Measurements from ENCODE around the gene ADAM23.

The ADAM23 gene

GRCh38 chr2:206464597-206464996 is 21.3 kb downstream of the ADAM23 start:
- no peak for TF ChIP-seq CTCF (conservative IDR thresholded peaks at IDR 0.05)
- H3K27ac ChIP-seq = no peak overlapping the region

DNA sequence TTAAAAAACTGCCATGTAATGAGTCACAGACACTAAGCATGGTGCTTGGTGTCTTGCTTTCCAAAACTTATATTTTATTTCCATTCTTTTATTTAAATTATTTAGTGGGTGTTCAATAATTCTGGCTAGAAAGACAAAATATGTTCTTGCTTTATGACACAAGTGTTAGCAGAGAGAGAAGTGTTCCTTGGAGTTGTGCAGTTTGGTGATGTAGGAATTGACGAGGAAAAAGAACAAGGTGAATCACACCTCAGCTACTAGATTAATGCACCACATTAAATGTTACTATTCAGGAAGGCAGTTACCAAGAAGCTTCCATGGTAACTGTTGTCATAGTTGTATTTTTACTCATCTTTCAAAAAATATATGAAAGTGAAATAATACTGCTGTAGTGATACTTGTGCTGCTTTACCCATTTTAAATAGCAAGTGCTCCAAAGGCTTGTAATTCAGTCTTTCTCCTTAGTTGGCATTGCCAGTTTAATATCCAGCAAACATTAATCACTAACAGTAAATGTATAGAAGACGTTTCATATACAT is 28.3 kb downstream of the ADAM23 start:
- no peak overlapping the region for H3K27ac ChIP-seq
- no peak for TF ChIP-seq CTCF (conservative IDR thresholded peaks at IDR 0.05)

DNA sequence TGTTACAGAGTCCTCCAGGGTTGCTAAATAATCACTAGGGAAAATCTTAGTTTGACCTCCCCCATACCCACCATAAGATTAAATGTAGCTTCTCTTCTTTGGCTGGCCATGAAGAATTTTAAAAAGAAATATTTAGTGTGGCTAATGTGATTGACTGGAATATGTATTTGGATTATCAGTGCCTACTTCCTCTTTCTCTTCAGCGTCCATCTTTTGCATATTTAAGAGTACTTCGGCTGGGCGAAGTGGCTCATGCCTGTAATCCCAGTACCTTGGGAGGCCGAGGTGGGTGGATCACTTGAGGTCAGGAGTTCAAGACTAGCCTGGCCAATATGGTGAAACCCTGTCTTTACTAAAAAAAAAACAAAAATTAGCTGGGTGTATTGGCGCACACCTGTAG is 28.8 kb downstream of the ADAM23 start:
- TF ChIP-seq CTCF (conservative IDR thresholded peaks at IDR 0.05) = no peak
- no peak overlapping the region for H3K27ac ChIP-seq

- H3K27ac ChIP-seq = no peak overlapping the region
- no peak for TF ChIP-seq CTCF (conservative IDR thresholded peaks at IDR 0.05)
Observed at GRCh38 chr2:206474099-206474498, 30.8 kb downstream of the ADAM23 start.

DNA sequence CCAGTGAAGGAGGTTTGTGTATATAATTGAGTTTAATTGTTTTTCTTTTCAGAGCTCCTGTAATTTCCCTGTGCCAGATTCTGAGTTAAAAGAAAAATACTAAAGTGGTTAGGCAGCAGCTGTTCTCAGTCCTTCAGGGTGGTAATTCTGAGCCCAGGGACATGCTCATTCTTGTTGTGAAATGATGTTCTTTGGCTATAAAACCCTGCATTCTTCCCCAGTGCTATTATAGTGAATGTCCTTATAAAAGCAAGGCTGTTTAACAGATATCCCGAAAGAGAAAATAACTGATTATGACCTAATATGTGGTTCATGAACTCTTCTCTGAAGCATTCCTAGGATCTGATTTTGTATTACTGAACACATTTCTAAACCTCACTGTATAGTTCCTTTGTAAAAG is 34.0 kb downstream of the ADAM23 start:
- TF ChIP-seq CTCF (conservative IDR thresholded peaks at IDR 0.05) = no peak
- H3K27ac ChIP-seq = no peak overlapping the region

DNA sequence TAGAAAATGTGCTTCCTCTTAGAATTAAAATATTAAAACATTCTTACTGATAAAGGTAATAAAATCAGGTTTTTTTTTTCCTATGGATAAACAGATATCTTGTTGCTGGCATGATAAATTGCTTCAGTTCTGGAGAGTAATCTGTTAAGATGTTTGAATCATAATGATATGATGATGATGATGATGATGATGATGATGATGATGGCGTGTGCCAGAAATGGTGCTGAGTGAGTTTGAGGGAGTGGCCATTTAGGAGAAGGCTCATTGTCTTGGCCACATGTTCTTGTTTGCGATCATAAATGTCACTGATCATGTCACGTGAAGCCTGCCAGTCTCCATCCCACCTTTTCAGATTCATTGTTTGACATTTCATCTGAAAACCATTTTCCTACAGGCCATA is 35.0 kb downstream of the ADAM23 start:
- no peak for TF ChIP-seq CTCF (conservative IDR thresholded peaks at IDR 0.05)
- no peak overlapping the region for H3K27ac ChIP-seq

GRCh38 chr2:206480161-206480560 is 36.8 kb downstream of the ADAM23 start:
- no peak overlapping the region for H3K27ac ChIP-seq

More at GRCh38 chr2:206480161-206480560, 36.8 kb downstream of the ADAM23 start:
- TF ChIP-seq CTCF (conservative IDR thresholded peaks at IDR 0.05) = no peak

All from VCaP (cell line).